ENCODE results near the gene B3GNT2. TPM values are rescaled to one million over a fixed set of nuclear protein-coding genes. Genes with fewer than 3 reads are reported as not detected.

The B3GNT2 gene
- total RNA-seq, 3 donors from 2014 or later = 16.3 to 39.5 (median 25.6) TPM

DNA sequence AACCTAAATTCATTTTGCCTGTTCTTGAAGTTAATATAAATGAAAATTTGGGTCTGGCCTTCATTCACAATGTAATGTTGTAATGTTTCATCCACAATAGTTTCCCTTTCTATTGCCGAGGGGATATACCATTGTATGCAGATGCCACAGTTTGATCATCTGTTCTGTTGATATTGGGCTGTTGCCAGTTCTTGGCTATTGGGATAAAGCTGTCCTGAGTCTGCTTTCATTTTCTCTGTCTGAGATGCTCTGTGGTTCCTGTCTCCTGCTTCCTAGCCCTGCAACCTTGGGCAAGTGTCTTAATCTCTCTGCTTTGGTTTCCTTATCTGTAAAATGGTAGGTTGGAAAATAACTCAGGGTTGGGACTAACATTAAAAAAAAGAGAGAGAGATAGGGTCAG lies 25.2 kb downstream of the B3GNT2 start:
- TF ChIP-seq POLR2A (IDR thresholded peaks at IDR 0.05) = no peak
- TF ChIP-seq, protein P1, sequence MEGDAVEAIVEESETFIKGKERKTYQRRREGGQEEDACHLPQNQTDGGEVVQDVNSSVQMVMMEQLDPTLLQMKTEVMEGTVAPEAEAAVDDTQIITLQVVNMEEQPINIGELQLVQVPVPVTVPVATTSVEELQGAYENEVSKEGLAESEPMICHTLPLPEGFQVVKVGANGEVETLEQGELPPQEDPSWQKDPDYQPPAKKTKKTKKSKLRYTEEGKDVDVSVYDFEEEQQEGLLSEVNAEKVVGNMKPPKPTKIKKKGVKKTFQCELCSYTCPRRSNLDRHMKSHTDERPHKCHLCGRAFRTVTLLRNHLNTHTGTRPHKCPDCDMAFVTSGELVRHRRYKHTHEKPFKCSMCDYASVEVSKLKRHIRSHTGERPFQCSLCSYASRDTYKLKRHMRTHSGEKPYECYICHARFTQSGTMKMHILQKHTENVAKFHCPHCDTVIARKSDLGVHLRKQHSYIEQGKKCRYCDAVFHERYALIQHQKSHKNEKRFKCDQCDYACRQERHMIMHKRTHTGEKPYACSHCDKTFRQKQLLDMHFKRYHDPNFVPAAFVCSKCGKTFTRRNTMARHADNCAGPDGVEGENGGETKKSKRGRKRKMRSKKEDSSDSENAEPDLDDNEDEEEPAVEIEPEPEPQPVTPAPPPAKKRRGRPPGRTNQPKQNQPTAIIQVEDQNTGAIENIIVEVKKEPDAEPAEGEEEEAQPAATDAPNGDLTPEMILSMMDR (IDR thresholded peaks at IDR 0.05) = no peak
- TF ChIP-seq POLR2AphosphoS5 (IDR thresholded peaks at IDR 0.05) = no peak
- Histone ChIP-seq H3K27me3 (no peaks in the 10 kb centered on the region), H3K4me3 (no peak overlapping the region), H3K27ac (peak overlapping the region; percentile 6 to 69), H3K9me3 (no peaks in the 10 kb centered on the region), H3K4me1 (peaks cover under 1 to 7% of the 10 kb centered on the region in 2 donors), H3K36me3 (no peaks in the 10 kb centered on the region)
- intact Hi-C loops (cut with DNase I; ENCODE audit: low total_unique reads) = no loop called here
- DNase-seq (ENCODE audit: low spot score in 2 of 2) = no peak

DNA sequence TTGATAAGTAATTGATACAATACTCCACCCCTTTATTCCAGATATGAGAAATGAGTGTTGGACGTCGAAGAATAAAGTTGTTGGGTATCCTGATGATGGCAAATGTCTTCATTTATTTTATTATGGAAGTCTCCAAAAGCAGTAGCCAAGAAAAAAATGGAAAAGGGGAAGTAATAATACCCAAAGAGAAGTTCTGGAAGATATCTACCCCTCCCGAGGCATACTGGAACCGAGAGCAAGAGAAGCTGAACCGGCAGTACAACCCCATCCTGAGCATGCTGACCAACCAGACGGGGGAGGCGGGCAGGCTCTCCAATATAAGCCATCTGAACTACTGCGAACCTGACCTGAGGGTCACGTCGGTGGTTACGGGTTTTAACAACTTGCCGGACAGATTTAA lies 26.3 kb downstream of the B3GNT2 start:
- DNase-seq (ENCODE audit: low spot score in 2 of 2) = no peak
- H3K4me3 ChIP-seq = no peak overlapping the region
- no peaks in the 10 kb centered on the region for H3K27me3 ChIP-seq
- no peaks in the 10 kb centered on the region for H3K9me3 ChIP-seq
- intact Hi-C loops (cut with DNase I; ENCODE audit: low total_unique reads) = no loop called here
- H3K4me1 ChIP-seq = peaks cover 0 to 4% of the 10 kb centered on the region in 2 donors
- no peak overlapping the region for H3K27ac ChIP-seq
- H3K36me3 ChIP-seq = no peaks in the 10 kb centered on the region
- TF ChIP-seq POLR2A (IDR thresholded peaks at IDR 0.05) = no peak

DNA sequence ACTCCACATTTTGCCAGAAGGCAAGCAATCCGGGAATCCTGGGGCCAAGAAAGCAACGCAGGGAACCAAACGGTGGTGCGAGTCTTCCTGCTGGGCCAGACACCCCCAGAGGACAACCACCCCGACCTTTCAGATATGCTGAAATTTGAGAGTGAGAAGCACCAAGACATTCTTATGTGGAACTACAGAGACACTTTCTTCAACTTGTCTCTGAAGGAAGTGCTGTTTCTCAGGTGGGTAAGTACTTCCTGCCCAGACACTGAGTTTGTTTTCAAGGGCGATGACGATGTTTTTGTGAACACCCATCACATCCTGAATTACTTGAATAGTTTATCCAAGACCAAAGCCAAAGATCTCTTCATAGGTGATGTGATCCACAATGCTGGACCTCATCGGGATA lies 26.8 kb downstream of the B3GNT2 start:
- H3K9me3 ChIP-seq = no peaks in the 10 kb centered on the region
- intact Hi-C loops (cut with DNase I; ENCODE audit: low total_unique reads) = no loop called here
- H3K4me1 ChIP-seq = no peaks in the 10 kb centered on the region
- H3K27ac ChIP-seq = peak overlapping the region in 1 of 2 donors; percentile 9
- no peak overlapping the region for H3K4me3 ChIP-seq
- TF ChIP-seq, protein P1 (IDR thresholded peaks at IDR 0.05) = no peak
- TF ChIP-seq POLR2AphosphoS5 (IDR thresholded peaks at IDR 0.05) (no peak), POLR2A (IDR thresholded peaks at IDR 0.05) (no peak)
- no peaks in the 10 kb centered on the region for H3K27me3 ChIP-seq
- no peaks in the 10 kb centered on the region for H3K36me3 ChIP-seq
- no peak for DNase-seq (ENCODE audit: low spot score in 2 of 2)

DNA sequence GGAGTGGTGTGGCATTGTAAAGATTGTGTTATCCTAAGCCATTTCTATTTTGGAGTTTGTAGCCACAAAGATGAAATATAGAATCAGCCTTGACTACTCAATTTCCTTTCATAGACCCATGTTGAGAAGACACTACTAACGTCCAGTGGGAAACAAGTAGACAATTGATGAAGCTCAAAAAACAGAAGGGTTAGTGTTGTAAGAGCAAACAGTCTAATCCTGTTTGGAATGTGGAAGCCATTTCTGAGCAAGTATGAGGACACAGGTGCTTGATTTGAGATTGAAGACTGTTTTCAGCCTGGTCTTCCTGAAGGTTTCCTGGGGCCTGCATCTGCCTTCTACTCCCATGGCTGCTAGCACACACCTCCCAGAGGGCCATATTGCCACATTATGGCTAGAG lies 29.1 kb downstream of the B3GNT2 start:
- Histone ChIP-seq H3K27ac (no peak overlapping the region), H3K4me3 (no peak overlapping the region), H3K4me1 (no peaks in the 10 kb centered on the region), H3K36me3 (no peaks in the 10 kb centered on the region), H3K9me3 (no peaks in the 10 kb centered on the region), H3K27me3 (no peaks in the 10 kb centered on the region)
- no peak for DNase-seq (ENCODE audit: low spot score in 2 of 2)
- TF ChIP-seq POLR2A (IDR thresholded peaks at IDR 0.05) (no peak), POLR2AphosphoS5 (IDR thresholded peaks at IDR 0.05) (no peak)
- TF ChIP-seq, protein P1 (IDR thresholded peaks at IDR 0.05) = no peak
- intact Hi-C loops (cut with DNase I; ENCODE audit: low total_unique reads) = no loop called here

DNA sequence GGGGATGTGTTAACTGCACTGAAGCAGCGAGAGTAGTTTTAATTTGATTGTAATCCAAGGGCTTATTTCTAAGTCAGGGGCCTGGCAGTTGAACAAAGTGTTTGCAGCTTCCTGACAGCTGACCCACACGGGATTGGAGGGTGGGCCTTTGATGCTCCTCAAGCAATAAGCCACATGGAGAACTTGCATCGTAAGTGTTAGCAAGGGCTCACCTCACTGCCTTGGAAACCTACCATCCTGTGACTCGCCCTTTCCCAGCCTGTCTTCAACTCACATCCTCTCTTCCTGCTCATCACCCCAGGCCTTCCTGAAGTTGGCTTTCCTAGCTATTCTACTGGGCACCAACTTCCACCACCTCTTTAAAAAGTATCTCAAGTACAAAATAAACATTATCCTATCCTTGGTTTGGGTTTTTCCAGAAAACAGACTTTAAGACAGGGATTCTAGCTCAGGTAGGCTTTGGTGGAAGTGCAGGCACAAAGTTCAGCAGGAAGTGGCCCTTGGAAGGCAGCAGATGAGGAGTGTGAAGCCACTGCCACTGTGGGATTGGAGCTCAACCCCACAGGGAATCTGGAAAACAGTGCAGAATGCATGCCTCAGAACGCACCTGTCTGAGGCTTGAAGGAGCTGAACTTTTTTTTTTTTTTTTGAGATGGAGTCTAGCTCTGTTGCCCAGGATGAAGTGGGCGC lies 31.6 kb downstream of the B3GNT2 start:
- no peak for DNase-seq (ENCODE audit: low spot score in 2 of 2)
- Histone ChIP-seq H3K36me3 (no peaks in the 10 kb centered on the region), H3K9me3 (no peaks in the 10 kb centered on the region), H3K27ac (no peak overlapping the region), H3K4me1 (no peaks in the 10 kb centered on the region), H3K4me3 (no peak overlapping the region), H3K27me3 (no peaks in the 10 kb centered on the region)
- TF ChIP-seq, protein P1 (IDR thresholded peaks at IDR 0.05) = no peak
- TF ChIP-seq POLR2AphosphoS5 (IDR thresholded peaks at IDR 0.05) = no peak
- no peak for TF ChIP-seq POLR2A (IDR thresholded peaks at IDR 0.05)
- intact Hi-C loops (cut with DNase I; ENCODE audit: low total_unique reads) = no loop called here

All from breast epithelium (tissue), 4 donors.